ENCODE data around the gene ZNF521.

DNA sequence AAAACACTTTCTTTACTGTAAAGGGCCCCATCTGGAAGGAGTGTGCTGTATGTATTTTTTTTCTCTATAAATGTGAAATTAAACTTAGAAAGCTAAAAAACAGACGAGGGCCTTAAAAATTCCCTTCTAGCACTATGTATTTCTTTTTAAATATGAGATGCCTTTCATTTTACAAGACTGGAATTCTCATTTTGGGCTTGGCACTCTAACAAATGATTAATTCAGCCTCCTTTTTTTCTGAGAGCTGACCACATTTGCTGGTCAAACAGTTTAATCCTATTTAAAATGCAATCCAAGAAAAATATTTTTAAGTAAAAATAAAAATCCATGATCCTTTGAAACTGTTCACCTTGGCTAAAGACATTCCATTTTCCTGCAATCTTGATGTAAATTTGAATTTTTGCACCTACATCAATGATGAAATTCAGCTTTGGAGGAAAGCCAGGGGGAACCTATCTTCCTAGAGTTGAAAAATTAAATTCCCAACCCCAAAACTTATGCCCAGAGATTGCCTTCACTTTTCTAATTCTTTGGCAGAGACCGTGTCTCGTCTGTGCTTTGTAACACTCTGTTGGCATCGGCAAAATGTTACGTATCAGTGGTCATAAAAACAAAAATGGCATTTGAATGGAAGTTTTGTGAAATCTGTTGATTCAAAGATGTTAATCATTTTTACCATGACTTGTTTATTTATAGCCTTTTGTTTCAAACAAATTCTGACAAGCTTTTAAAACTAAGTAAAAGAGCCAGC lies 284.5 kb downstream of the ZNF521 start:
- TF ChIP-seq, protein P1, sequence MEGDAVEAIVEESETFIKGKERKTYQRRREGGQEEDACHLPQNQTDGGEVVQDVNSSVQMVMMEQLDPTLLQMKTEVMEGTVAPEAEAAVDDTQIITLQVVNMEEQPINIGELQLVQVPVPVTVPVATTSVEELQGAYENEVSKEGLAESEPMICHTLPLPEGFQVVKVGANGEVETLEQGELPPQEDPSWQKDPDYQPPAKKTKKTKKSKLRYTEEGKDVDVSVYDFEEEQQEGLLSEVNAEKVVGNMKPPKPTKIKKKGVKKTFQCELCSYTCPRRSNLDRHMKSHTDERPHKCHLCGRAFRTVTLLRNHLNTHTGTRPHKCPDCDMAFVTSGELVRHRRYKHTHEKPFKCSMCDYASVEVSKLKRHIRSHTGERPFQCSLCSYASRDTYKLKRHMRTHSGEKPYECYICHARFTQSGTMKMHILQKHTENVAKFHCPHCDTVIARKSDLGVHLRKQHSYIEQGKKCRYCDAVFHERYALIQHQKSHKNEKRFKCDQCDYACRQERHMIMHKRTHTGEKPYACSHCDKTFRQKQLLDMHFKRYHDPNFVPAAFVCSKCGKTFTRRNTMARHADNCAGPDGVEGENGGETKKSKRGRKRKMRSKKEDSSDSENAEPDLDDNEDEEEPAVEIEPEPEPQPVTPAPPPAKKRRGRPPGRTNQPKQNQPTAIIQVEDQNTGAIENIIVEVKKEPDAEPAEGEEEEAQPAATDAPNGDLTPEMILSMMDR (conservative IDR thresholded peaks at IDR 0.05; ENCODE audit: low read depth, low read length): no peak
- TF ChIP-seq EZH2 (IDR thresholded peaks at IDR 0.05; ENCODE audit: borderline replicate concordance, low read depth, low read length, poor library complexity, severe bottlenecking): no peak
